M059J (cell line): ENCODE results near the gene TRIM67. TPM values are rescaled to one million over a fixed set of nuclear protein-coding genes. Genes with fewer than 3 reads are reported as not detected.
A peak's percentile ranks its signal among the peaks of the same experiment; 100 is the strongest.

Experiments used
- DNase-seq: peaks from one replicate; pipeline ENCODE4 v3.0.0-alpha.2; 2012; ENCODE audit warnings: low read depth
- total RNA-seq: library from RNA; depleted of rRNA; stranded (reverse); fragments of >200 nt; shearing (Covaris generic); gene quantifications from 2 replicates; pipeline ENCODE4 v1.2.3, GENCODE V29; 2014

Gene TRIM67
- total RNA-seq, 1 experiment from 2014 or later = 0.20 TPM

- no peak for DNase-seq
Observed at GRCh38 chr1:231232870-231233734, 71.2 kb downstream of the TRIM67 start.

- DNase-seq = no peak
Observed at GRCh38 chr1:231233735-231234417, 72.0 kb downstream of the TRIM67 start.

GRCh38 chr1:231234506-231234905 lies 72.6 kb downstream of the TRIM67 start:
- DNase-seq = no peak

DNA sequence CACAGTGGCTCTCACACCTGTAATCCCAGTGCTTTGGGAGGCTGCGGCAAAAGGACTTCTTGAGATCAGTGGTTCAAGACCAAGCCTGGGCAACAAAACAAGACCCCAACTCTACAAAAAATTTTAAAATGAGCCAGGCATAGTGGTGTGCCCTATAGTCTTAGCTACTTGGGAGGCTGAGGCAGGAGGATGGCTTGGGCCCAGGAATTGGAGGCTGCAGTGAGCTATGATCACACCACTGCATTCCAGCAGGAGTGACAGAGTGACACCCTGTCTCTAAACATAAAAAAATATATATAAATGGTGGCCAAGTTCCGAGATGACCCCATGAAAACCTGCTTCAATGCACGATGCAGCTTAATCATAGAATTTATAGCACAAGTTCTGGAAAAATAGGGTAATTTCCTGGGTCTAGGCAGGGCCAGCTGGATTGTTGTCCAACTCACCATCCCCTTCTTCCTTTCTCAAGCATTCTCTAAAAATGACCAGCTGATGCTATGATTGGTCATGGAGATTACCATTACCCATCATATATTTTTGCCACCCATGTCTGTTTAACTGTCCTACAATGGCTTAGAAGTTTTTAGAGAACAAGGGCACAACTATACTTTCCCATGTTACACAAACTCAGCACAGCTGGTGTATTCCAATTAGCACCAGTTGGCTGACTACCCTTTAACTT lies 73.8 kb downstream of the TRIM67 start:
- no peak for DNase-seq

- DNase-seq = no peak
Observed at GRCh38 chr1:231236208-231236591, 74.3 kb downstream of the TRIM67 start.

GRCh38 chr1:231236938-231237337 lies 75.1 kb downstream of the TRIM67 start:
- no peak for DNase-seq

DNA sequence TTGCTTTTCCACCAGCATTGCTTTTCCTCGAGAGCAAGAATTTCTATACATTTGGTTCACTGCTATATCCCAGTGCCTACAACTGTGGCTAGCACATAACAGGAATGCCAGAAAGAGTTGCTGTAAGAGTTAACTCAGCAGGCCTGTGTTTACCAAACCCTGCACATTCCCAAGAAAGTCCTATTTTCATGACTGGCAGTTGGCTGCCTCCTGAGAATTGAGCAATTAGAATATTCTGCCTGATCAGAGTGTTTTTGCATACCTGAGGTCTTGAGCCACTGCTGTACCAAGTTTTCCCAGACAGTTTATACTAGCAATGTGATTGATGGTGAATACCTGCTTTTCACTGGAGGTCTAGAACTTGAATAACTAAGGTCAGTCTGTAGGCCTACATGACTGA lies 76.4 kb downstream of the TRIM67 start:
- no peak for DNase-seq

DNA sequence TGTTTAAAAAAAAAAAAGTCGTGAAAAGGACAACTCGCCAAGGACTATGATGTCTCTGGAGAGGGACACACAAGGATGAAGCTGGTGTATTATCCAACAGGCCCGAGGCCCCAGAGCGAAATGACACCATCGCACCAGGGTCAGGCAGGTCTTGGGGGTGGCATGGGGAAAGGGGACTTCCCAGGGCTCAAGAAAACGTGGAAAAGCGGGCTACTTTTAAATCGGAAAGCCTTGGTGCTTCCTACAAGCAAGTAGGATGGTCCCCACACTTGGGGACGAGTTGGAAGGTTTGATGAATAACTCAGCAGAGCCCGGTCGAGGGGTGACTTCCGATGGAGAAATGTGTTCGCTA lies 78.6 kb downstream of the TRIM67 start:
- DNase-seq = peak; percentile 33

DNA sequence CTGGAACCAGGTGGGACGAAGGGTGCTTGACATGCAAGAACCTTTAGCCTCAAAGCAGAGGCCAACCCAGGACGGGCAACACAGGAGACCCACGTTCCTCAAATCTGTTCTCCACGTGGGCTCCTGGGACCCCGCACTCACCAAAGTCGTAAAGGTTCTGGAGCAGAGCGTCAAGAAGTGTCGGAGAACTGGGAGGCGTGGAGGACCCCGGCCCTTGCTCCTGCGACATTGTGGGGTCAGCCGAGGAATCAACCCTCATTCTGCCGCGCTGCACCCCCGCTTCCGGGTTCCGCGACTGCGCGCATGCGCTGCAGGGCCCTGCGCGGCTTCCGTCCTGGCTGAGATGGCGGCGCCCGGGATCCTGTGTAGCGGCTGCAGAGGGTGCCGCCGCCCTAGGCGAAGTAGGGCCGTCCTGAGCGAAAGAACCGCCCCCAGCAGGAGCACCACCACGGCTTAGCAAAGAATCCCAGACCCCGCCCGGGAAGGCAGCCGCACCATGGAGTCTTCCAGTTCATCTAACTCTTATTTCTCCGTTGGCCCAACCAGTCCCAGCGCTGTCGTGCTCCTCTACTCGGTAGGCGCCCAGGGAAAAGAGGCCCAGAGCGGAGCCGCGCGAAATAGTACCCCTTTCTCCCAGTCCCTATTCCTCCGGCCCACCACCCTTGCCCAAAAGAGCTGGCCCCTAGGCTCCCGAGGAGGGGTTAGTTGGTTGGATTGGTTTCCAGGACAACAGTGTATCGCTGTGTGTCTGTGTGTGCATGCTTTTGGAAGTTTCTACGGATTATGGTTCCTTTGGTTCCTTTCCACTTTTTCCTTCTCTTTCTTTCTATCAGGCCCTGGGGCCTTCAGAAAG lies 79.3 kb downstream of the TRIM67 start, which contains the start of gene GNPAT:
TSS of gene GNPAT (plus strand) at position 330 of the 853 bp plus-strand sequence. CDS start at position 497, 167 bp downstream.
- peak; percentile 84 for DNase-seq

DNA sequence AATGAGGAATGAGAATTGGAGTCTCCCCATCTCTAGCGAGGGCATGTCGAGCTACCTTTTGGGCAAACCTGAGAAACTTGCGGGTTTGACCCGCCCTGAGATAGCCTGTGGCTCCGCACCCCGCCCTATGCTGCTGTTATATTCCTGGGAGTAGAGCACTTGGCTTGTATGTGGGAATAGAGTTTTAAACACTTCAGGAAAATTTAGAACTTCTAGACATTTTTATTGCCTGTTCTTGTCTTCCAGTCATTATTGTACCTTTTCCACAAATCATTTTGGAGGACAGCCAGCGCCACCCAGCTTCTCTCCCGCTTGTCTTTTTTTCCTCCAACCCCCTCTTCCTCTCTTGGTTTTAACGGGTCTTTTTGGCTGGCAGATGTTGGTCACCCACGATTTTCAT lies 79.9 kb downstream of the TRIM67 start:
- peak; percentile 29 for DNase-seq

DNA sequence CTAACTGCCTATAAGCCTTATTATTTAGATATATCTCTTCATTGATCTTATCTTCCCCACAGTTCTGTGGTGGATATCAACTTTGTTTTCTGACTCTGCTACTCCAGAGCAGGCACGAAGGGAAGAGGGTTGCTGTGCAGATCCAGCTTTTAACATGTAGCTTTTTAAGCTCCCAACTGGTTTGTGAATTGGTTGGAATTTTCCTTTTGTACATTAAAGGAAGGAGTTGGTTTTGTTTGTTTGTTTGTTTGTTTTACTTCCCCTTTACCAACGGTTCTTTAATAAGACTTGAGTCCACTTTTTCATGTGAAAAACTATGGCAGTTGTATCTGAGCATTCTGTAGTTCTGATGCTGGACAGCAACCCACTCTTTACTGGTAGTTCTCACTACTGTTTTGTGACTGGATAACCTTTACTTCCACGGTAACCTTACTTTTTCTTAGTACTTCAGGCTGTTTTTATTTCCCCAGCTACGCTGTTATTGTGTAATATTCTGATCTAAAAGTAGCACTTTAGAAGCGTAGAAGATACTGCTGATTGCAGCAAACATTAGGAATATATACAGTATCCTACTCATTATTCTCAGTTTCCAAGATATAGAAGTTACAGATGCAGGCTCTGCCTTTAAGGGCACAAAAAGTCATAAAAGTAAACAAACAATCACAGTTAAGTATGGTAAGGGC lies 80.8 kb downstream of the TRIM67 start:
- DNase-seq = peak; percentile 28

DNA sequence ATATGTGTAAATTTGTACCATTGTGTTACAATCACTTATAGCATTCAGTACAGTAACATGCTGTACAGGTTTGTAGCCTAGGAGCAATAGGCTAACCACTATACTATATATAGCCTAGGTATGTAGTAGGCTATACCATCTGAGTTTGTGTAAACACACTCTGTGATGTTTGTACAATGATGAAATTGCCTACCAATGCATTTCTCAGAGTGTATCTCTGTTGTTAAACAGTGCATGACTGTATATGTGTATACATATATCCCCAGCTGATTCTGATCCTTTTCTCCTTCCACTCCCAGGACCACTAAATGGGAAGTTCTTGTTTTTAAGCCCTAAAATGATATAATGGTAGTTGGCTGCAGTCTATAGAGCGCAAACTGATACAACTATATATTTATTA lies 86.9 kb downstream of the TRIM67 start:
- DNase-seq = no peak

- no peak for DNase-seq
Observed at GRCh38 chr1:231252336-231252735, 90.5 kb downstream of the TRIM67 start.

DNA sequence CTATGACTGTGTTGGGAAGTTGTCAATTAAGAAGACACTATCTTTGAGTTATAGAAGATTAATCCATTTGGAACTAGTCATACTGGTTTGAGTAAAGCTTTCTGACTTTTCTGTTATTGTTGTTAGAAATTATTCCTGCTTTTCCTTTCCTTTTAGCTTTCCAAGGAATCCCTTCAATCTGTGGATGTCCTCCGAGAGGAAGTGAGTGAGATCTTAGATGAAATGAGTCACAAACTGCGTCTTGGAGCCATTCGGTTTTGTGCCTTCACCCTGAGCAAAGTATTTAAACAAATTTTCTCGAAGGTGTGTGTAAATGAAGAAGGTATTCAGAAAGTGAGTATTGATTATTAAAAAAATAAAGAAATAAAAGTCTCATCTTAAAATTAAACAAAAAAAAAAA lies 98.5 kb downstream of the TRIM67 start:
- DNase-seq = no peak

DNA sequence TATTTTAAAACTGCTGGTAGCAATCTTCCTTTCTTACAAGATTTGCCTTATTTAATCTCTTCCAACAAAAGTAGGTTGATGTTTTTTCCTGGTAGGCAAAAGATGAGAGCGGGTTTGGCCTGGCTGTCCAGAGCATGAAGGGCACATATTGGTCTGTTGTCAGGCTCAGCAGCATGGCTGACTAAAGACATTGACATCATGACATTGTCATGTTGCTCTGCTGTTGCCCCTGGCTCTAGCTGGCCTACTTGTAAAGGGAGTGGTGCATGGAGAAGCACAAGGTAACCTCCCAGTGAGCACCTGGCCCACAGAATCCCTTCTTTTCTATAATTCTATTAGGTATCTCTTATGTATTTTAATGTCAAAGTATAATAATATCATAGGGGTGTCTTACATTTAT lies 102.8 kb downstream of the TRIM67 start:
- DNase-seq = no peak

- no peak for DNase-seq
Observed at GRCh38 chr1:231265379-231265778, 103.5 kb downstream of the TRIM67 start.

GRCh38 chr1:231266811-231267322 lies 105.0 kb downstream of the TRIM67 start:
- no peak for DNase-seq
